ENCODE results near the gene GALNT9.

The GALNT9 gene

GRCh38 chr12:132176920-132177551, 152.4 kb downstream of the GALNT9 start:
- Histone ChIP-seq H3K4me1 (ENCODE audit: insufficient read depth, low read length) (peaks cover 14% of the 10 kb centered on the region), H3K4me3 (ENCODE audit: low read depth in 1 of 2, low read length in 2 of 2) (no peak overlapping the region), H3K79me2 (ENCODE audit: insufficient read depth, low read length) (no peaks in the 10 kb centered on the region), H3K9me3 (ENCODE audit: insufficient read depth, low read length, severe bottlenecking) (no peaks in the 10 kb centered on the region), H3K4me2 (ENCODE audit: insufficient read depth, low read length) (no peak overlapping the region), H3K27me3 (ENCODE audit: insufficient read depth, low read length, poor library complexity) (no peaks in the 10 kb centered on the region), H2AFZ (ENCODE audit: low read depth, low read length) (no peak overlapping the region), H3K9ac (ENCODE audit: low read depth, low read length) (no peak overlapping the region), H3K27ac (ENCODE audit: low read length) (no peak overlapping the region), H3K36me3 (ENCODE audit: insufficient read depth, low read length) (no peaks in the 10 kb centered on the region), H4K20me1 (ENCODE audit: insufficient read depth, low read length) (no peaks in the 10 kb centered on the region)
- ATAC-seq (ENCODE audit: insufficient read depth, low read depth) (no peak), DNase-seq (no peak)
- TF ChIP-seq EZH2 (IDR thresholded peaks at IDR 0.05; ENCODE audit: borderline replicate concordance, low read depth, low read length, severe bottlenecking) (no peak), CTCF (IDR thresholded peaks at IDR 0.05; ENCODE audit: borderline replicate concordance, extremely low read depth, low read length, poor library complexity, severe bottlenecking) (no peak)

GRCh38 chr12:132176385-132176919, 152.9 kb downstream of the GALNT9 start:
- Histone ChIP-seq H2AFZ (ENCODE audit: low read depth, low read length) (no peak overlapping the region), H3K4me2 (ENCODE audit: insufficient read depth, low read length) (no peak overlapping the region), H3K9me3 (ENCODE audit: insufficient read depth, low read length, severe bottlenecking) (no peaks in the 10 kb centered on the region), H3K36me3 (ENCODE audit: insufficient read depth, low read length) (no peaks in the 10 kb centered on the region), H4K20me1 (ENCODE audit: insufficient read depth, low read length) (no peaks in the 10 kb centered on the region), H3K27me3 (ENCODE audit: insufficient read depth, low read length, poor library complexity) (no peaks in the 10 kb centered on the region), H3K4me3 (ENCODE audit: low read depth in 1 of 2, low read length in 2 of 2) (no peak overlapping the region), H3K79me2 (ENCODE audit: insufficient read depth, low read length) (no peaks in the 10 kb centered on the region), H3K4me1 (ENCODE audit: insufficient read depth, low read length) (peaks cover 14% of the 10 kb centered on the region), H3K9ac (ENCODE audit: low read depth, low read length) (no peak overlapping the region), H3K27ac (ENCODE audit: low read length) (no peak overlapping the region)
- ATAC-seq (ENCODE audit: insufficient read depth, low read depth) (no peak), DNase-seq (no peak)
- TF ChIP-seq EZH2 (IDR thresholded peaks at IDR 0.05; ENCODE audit: borderline replicate concordance, low read depth, low read length, severe bottlenecking) (no peak), CTCF (IDR thresholded peaks at IDR 0.05; ENCODE audit: borderline replicate concordance, extremely low read depth, low read length, poor library complexity, severe bottlenecking) (no peak)

- Histone ChIP-seq H3K4me2 (ENCODE audit: insufficient read depth, low read length) (no peak overlapping the region), H3K4me1 (ENCODE audit: insufficient read depth, low read length) (peaks cover 14% of the 10 kb centered on the region)
Measured at GRCh38 chr12:132175496-132176384, 153.6 kb downstream of the GALNT9 start.

More at GRCh38 chr12:132175496-132176384, 153.6 kb downstream of the GALNT9 start:
- DNase-seq (no peak), ATAC-seq (ENCODE audit: insufficient read depth, low read depth) (no peak)
- Histone ChIP-seq H3K9ac (ENCODE audit: low read depth, low read length) (no peak overlapping the region), H3K27me3 (ENCODE audit: insufficient read depth, low read length, poor library complexity) (no peaks in the 10 kb centered on the region), H3K79me2 (ENCODE audit: insufficient read depth, low read length) (no peaks in the 10 kb centered on the region), H4K20me1 (ENCODE audit: insufficient read depth, low read length) (no peaks in the 10 kb centered on the region), H3K36me3 (ENCODE audit: insufficient read depth, low read length) (no peaks in the 10 kb centered on the region), H3K4me3 (ENCODE audit: low read depth in 1 of 2, low read length in 2 of 2) (no peak overlapping the region), H3K9me3 (ENCODE audit: insufficient read depth, low read length, severe bottlenecking) (no peaks in the 10 kb centered on the region), H2AFZ (ENCODE audit: low read depth, low read length) (no peak overlapping the region), H3K27ac (ENCODE audit: low read length) (no peak overlapping the region)
- no peak for TF ChIP-seq CTCF (IDR thresholded peaks at IDR 0.05; ENCODE audit: borderline replicate concordance, extremely low read depth, low read length, poor library complexity, severe bottlenecking)
- TF ChIP-seq EZH2 (IDR thresholded peaks at IDR 0.05; ENCODE audit: borderline replicate concordance, low read depth, low read length, severe bottlenecking) = no peak

Measured in DND-41 (cell line).